GM12878 (cell line): ENCODE measurements around the gene DTX1.

ENCODE experiments used
- CBX3 ChIP-seq: fragments of 200-600 bp; sonication (generic); IDR thresholded peaks from 2 replicates; pipeline ENCODE4 v1.6.1; 2016; ENCODE audit warnings: low read depth, borderline replicate concordance
- EED ChIP-seq: sonication (generic); IDR thresholded peaks from 2 replicates; pipeline ENCODE4 v1.6.1; 2016; ENCODE audit warnings: antibody characterized with exemption, low read depth
- EP300 ChIP-seq, 2 experiments: fragments of 150-350 bp in 1 of 2; IDR thresholded peaks; 2 replicates each; pipeline ENCODE4 v1.6.1; 2011 to 2012; ENCODE audit warnings: low read depth in 2 of 2, low read length in 2 of 2, borderline replicate concordance in 1 of 2, improper control_type of control experiment in 1 of 2, inconsistent platforms in 1 of 2; ENCODE audit not compliant: control insufficient read depth in 1 of 2
- HDGF ChIP-seq: fragments of 450-650 bp; IDR thresholded peaks from 2 replicates; pipeline ENCODE4 v1.6.1; 2016; ENCODE audit warnings: antibody characterized with exemption
- NBN ChIP-seq: fragments of 450-650 bp; IDR thresholded peaks from 2 replicates; pipeline ENCODE4 v1.6.1; 2016
- RFX5 ChIP-seq: IDR thresholded peaks from 2 replicates; pipeline ENCODE4 v1.6.1; 2011; ENCODE audit warnings: low read depth, low read length, improper control_type of control experiment
- SIN3A ChIP-seq: IDR thresholded peaks from 2 replicates; pipeline ENCODE4 v1.6.1; 2012; ENCODE audit warnings: low read depth, low read length, improper control_type of control experiment
- ZNF274 ChIP-seq: IDR thresholded peaks from one replicate; pipeline ENCODE4 v1.8.0; 2011; ENCODE audit not compliant: insufficient read length, insufficient read depth
- TF ChIP-seq, protein P1 (sequence below), 3 experiments: IDR thresholded peaks in 2 of 3; conservative IDR thresholded peaks in 1 of 3; 2 replicates each; pipeline ENCODE4 v1.5.1; 2011; ENCODE audit warnings: low read depth in 3 of 3, low read length in 3 of 3, mild to moderate bottlenecking in 3 of 3, control low read depth in 2 of 3, moderate library complexity in 2 of 3, inconsistent platforms in 1 of 3, mixed read lengths in 1 of 3; ENCODE audit not compliant: control insufficient read depth in 2 of 3, insufficient read depth in 1 of 3; ENCODE audit errors: extremely low read depth in 1 of 3
- TF ChIP-seq, protein P2 (sequence below): IDR thresholded peaks from 2 replicates; pipeline ENCODE4 v1.6.1; 2011; ENCODE audit warnings: borderline replicate concordance, low read depth, mild to moderate bottlenecking, moderate library complexity, low read length; ENCODE audit not compliant: insufficient read depth, poor library complexity, severe bottlenecking

DNA sequence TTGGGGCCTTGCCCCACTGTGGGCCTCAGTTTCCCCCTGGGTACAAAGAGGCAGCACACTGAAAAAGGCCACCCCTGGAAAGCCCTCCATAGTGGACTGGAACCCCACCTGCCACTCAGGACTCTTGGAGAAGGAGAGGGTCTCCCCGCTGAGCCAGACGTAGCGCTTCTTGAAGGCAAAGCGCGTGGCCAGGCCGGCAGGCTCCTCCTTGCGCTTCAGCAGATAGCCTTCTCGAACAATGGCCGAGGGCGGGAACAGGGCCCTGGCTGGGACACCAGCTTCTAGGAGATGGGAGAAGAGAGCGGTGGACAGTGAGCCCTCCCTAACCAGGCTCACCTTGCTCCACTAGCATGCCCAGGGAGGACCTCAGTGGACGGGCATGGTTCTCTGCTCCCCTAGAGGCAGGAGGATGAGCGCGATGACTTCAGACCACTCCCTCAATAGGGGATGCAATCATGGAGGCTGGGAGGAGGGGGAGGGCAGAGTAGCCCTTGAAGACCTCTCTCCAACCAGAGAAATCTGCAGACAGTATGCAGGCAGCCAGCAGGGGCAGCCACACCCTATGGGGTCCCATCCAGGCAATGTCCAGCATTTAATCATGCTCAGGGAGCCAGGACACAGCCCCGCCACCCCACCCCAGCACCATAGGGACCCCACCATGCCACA lies 49.2 kb downstream of the DTX1 start:
- TF ChIP-seq RFX5 (no peak), SIN3A (no peak), EED (no peak), EP300 (IDR thresholded peaks at IDR 0.05; ENCODE audit: borderline replicate concordance in 1 of 2, control insufficient read depth in 1 of 2, low read depth in 2 of 2, low read length in 2 of 2) (no peak), HDGF (no peak), NBN (no peak), ZNF274 (no peak), CBX3 (no peak)
- TF ChIP-seq, protein P1, sequence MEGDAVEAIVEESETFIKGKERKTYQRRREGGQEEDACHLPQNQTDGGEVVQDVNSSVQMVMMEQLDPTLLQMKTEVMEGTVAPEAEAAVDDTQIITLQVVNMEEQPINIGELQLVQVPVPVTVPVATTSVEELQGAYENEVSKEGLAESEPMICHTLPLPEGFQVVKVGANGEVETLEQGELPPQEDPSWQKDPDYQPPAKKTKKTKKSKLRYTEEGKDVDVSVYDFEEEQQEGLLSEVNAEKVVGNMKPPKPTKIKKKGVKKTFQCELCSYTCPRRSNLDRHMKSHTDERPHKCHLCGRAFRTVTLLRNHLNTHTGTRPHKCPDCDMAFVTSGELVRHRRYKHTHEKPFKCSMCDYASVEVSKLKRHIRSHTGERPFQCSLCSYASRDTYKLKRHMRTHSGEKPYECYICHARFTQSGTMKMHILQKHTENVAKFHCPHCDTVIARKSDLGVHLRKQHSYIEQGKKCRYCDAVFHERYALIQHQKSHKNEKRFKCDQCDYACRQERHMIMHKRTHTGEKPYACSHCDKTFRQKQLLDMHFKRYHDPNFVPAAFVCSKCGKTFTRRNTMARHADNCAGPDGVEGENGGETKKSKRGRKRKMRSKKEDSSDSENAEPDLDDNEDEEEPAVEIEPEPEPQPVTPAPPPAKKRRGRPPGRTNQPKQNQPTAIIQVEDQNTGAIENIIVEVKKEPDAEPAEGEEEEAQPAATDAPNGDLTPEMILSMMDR (IDR thresholded peaks at IDR 0.05 in 2 of 3, conservative IDR thresholded peaks at IDR 0.05 in 1 of 3; ENCODE audit: control insufficient read depth in 2 of 3, extremely low read depth in 1 of 3, insufficient read depth in 1 of 3, low read depth in 3 of 3, low read length in 3 of 3): no peak
- TF ChIP-seq, protein P2, sequence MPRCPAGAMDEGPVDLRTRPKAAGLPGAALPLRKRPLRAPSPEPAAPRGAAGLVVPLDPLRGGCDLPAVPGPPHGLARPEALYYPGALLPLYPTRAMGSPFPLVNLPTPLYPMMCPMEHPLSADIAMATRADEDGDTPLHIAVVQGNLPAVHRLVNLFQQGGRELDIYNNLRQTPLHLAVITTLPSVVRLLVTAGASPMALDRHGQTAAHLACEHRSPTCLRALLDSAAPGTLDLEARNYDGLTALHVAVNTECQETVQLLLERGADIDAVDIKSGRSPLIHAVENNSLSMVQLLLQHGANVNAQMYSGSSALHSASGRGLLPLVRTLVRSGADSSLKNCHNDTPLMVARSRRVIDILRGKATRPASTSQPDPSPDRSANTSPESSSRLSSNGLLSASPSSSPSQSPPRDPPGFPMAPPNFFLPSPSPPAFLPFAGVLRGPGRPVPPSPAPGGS: no peak
